ENCODE measurements around the gene BLVRB. TPM values are rescaled to one million over a fixed set of nuclear protein-coding genes. Genes with fewer than 3 reads are reported as not detected.
A peak's percentile ranks its signal among the peaks of the same experiment; 100 is the strongest.

BLVRB gene
- total RNA-seq, 2 experiments from 2014 or later, result 34.1 to 35.6 TPM

DNA sequence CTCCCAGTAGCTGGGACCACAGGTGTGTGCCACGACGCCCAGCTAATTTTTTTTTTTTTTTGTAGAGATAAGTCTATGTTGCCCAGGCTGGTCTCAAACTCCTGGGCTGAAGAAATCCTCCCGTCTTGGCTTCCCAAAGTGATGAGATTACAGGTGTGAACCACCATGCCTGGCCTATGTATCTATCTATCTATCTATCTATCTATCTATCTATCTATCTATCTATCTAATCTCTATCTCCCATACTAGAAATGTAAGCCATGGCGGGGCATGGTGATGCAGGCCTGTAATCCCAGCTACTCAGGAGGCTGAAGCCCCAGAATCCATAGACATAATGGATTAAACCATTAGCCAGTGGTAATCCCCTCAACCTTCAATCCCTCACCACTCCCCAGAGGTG, 14.9 kb downstream of the BLVRB start:
- CTCF ChIA-PET, result interaction anchor here (0.6 to 1.2 kb wide), 3 partner anchors 15 to 30 kb away, joined by 4 to 5 read pairs (median 4); no protein-coding TSS in a partner anchor
- Mint-ChIP-seq H3K4me3 (no peak overlapping the region), H3K4me1 (no peaks in the 10 kb centered on the region), H3K27ac (no peak overlapping the region), H3K27me3 (no peaks in the 10 kb centered on the region), H3K36me3 (ENCODE audit: low read depth) (no peaks in the 10 kb centered on the region), H3K9me3 (ENCODE audit: low read depth) (no peaks in the 10 kb centered on the region)
- intact Hi-C loops (cut with DNase I, micrococcal nuclease), result no loop called here
- DNase-seq (no peak), ATAC-seq (no peak)
- POLR2A ChIA-PET, result interaction anchor here (0.6 to 0.7 kb wide), 2 partner anchors 302 to 1015 kb away, joined by 3 to 4 read pairs; partner anchors contain the start of gene RPS16

- H3K9me3 Mint-ChIP-seq (ENCODE audit: low read depth), result no peaks in the 10 kb centered on the region
- H3K4me1 Mint-ChIP-seq, result peaks cover 6% of the 10 kb centered on the region
- no peak for ATAC-seq
- ChIA-PET CTCF (no interaction called here), POLR2A (no interaction called here)
- H3K36me3 Mint-ChIP-seq (ENCODE audit: low read depth), result no peaks in the 10 kb centered on the region
- no peak overlapping the region for H3K27ac Mint-ChIP-seq
- intact Hi-C loops (cut with DNase I, micrococcal nuclease), result loop anchor here in 1 of 2 experiments (10.0 kb wide), 1 partner anchor 455 kb away; the partner anchor contains the start of gene ZNF546
- no peak overlapping the region for H3K4me3 Mint-ChIP-seq
- H3K27me3 Mint-ChIP-seq, result no peaks in the 10 kb centered on the region
- DNase-seq, result no peak
Observed at GRCh38 chr19:40449506-40449905, 16.0 kb downstream of the BLVRB start.

DNA sequence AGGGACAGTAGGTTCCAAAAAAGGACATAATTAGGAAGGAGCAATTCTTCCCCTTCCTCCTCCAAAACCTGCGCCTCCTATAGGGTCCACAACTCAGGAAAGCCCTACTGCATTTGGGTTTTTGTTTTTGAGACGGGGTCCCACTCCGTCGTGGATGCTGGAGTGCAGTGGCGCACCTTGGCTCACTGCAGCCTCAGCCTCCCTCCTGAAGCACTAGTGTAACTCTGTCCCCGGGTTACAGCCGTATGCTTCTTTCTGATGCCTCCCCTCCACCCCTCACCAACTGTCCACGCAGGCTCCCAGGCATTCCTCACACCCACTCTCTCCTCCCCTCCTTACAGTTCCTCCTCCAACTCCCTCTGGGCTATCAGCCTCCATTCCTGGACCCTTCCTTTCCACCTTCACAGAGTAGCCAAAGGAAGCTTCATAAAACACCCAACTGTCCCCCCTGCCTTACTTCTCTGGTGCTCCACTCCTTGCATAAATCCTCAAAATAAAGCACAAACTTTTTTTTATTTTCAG, 19.2 kb downstream of the BLVRB start:
- no peak overlapping the region for H3K4me3 Mint-ChIP-seq
- CTCF ChIA-PET, result interaction anchor here (0.6 to 0.8 kb wide), 2 partner anchors 17 to 59 kb away, joined by 3 read pairs; no protein-coding TSS in a partner anchor
- DNase-seq (no peak), ATAC-seq (no peak)
- no peaks in the 10 kb centered on the region for H3K9me3 Mint-ChIP-seq (ENCODE audit: low read depth)
- H3K27ac Mint-ChIP-seq, result no peak overlapping the region
- intact Hi-C loops (cut with DNase I, micrococcal nuclease), result loop anchor here in 1 of 2 experiments (10.0 kb wide), 1 partner anchor 452 kb away; the partner anchor contains the start of gene ZNF546
- H3K27me3 Mint-ChIP-seq, result no peaks in the 10 kb centered on the region
- POLR2A ChIA-PET, result no interaction called here
- peaks cover 6% of the 10 kb centered on the region for H3K36me3 Mint-ChIP-seq (ENCODE audit: low read depth)
- H3K4me1 Mint-ChIP-seq, result peaks cover 16% of the 10 kb centered on the region

GRCh38 chr19:40445780-40446262, 19.7 kb downstream of the BLVRB start:
- Mint-ChIP-seq H3K4me3 (peak overlapping the region; percentile 39), H3K4me1 (peaks cover 16% of the 10 kb centered on the region), H3K27me3 (no peaks in the 10 kb centered on the region), H3K36me3 (ENCODE audit: low read depth) (peaks cover 10% of the 10 kb centered on the region), H3K27ac (no peak overlapping the region), H3K9me3 (ENCODE audit: low read depth) (no peaks in the 10 kb centered on the region)
- CTCF ChIA-PET, result no interaction called here
- no peak for ATAC-seq
- intact Hi-C loops (cut with DNase I, micrococcal nuclease), result loop anchor here in 1 of 2 experiments (2.0 to 10.0 kb wide), 2 partner anchors 451 to 1797 kb away; partner anchors contain the start of genes GSK3A and ZNF546
- no peak for DNase-seq
- POLR2A ChIA-PET, result no interaction called here

DNA sequence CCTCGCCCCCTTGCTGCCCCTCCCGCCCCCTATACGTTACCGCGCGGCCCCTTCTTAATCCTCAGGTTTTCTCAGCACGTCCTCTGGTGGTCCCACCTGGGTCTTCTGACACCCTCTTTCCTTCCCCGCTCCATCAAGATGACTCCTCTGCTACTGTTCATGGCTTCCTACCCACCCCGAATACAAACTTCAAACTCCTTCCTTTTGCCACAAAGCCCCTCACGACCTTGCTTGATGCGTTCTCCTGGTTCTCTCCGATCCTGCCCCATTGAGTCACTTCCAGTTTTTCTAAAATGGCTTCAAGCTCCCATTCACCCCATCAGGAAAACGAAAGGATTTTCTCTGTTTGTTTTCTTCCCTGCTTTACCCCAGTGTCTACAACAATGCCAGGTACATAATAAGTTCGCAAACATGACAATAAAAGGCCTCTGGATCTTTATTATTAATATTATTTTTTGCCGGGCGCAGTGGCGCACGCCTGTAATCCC, 20.7 kb downstream of the BLVRB start:
- intact Hi-C loops (cut with DNase I, micrococcal nuclease), result loop anchor here (1.0 to 10.0 kb wide), 17 partner anchors 20 to 1798 kb away; partner anchors contain the start of genes BLVRB (in 2 of the 2), C19orf47 (in 2 of the 2), PLD3 (in 2 of the 2) and AKT2 (in 1 of the 2)
- peak overlapping the region; percentile 74 for H3K27ac Mint-ChIP-seq
- H3K27me3 Mint-ChIP-seq, result no peaks in the 10 kb centered on the region
- no peaks in the 10 kb centered on the region for H3K9me3 Mint-ChIP-seq (ENCODE audit: low read depth)
- ATAC-seq (no peak), DNase-seq (no peak)
- ChIA-PET POLR2A (no interaction called here), CTCF (interaction anchor here (0.7 kb wide), 1 partner anchor 20 kb away, joined by 5 read pairs; the partner anchor contains the start of gene BLVRB)
- H3K36me3 Mint-ChIP-seq (ENCODE audit: low read depth), result peaks cover 10% of the 10 kb centered on the region
- peak overlapping the region; percentile 96 for H3K4me3 Mint-ChIP-seq
- peaks cover 16% of the 10 kb centered on the region for H3K4me1 Mint-ChIP-seq

DNA sequence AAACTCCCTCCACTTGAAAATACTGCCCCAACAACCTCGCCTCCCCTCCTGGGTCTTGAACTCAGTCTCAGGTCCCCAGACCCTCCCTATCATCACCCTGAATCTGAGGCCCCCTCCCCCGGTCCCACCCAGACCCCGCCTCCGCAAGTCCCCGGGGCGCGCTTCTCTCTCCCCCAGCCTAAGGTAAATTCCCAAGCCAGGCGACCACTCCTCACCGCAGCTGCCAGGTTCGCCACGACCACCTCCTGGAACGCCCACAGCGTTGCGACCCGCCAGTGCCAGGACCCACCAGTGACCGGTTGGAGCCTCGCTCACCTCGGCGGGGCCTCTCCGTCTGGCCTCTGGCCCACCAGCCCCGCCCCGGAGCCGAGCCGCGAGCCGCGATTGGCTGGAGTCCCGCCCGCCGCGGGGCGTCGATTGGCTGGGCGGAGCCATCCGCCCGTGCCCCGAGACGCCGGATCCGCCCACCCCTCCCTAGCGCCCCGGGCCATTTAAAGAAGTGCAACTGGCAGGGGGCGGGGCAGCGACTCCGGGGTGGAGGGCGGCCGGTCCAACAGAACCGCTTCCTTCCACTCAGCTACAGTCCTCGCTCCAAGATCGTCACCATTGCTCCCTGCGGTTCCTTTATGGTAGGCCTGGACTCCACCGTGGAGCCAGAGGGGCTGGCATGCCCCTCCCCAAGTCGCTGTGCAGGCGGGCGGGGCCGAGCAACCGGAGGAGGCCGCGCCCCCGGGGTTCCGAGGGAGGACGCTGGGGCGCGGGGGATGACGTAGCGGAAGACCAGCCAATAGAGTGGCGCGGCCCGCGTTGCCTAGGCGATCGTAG, 21.3 kb downstream of the BLVRB start, which contains the start of gene SERTAD3:
Gene SERTAD3 (minus strand): TSS at position 336 of the 825 bp plus-strand sequence. CDS start 2,255 bp downstream, outside the sequence.
- Mint-ChIP-seq H3K9me3 (ENCODE audit: low read depth) (no peaks in the 10 kb centered on the region), H3K4me1 (peaks cover 16% of the 10 kb centered on the region), H3K4me3 (peak within 1 kb of the TSS; percentile 96), H3K27ac (peak within 1 kb of the TSS; percentile 96), H3K36me3 (ENCODE audit: low read depth) (peaks cover 10% of the 10 kb centered on the region), H3K27me3 (no peaks in the 10 kb centered on the region)
- peak; percentile 70 for ATAC-seq
- POLR2A ChIA-PET, result interaction anchor here (2.2 kb wide), 1 partner anchor 10 kb away, joined by 8 read pairs; no protein-coding TSS in a partner anchor
- peak; percentile 98 for DNase-seq
- intact Hi-C loops (cut with DNase I, micrococcal nuclease), result loop anchor here (1.0 to 10.0 kb wide), 25 partner anchors 11 to 1799 kb away; partner anchors contain the start of genes AKT2 (in 2 of the 2), BLVRB (in 2 of the 2), C19orf47 (in 2 of the 2) and PLD3 (in 2 of the 2)
- CTCF ChIA-PET, result interaction anchor here (0.6 to 3.2 kb wide), 5 partner anchors 21 to 565 kb away, joined by 3 to 21 read pairs (median 5); partner anchors contain the start of gene BLVRB

DNA sequence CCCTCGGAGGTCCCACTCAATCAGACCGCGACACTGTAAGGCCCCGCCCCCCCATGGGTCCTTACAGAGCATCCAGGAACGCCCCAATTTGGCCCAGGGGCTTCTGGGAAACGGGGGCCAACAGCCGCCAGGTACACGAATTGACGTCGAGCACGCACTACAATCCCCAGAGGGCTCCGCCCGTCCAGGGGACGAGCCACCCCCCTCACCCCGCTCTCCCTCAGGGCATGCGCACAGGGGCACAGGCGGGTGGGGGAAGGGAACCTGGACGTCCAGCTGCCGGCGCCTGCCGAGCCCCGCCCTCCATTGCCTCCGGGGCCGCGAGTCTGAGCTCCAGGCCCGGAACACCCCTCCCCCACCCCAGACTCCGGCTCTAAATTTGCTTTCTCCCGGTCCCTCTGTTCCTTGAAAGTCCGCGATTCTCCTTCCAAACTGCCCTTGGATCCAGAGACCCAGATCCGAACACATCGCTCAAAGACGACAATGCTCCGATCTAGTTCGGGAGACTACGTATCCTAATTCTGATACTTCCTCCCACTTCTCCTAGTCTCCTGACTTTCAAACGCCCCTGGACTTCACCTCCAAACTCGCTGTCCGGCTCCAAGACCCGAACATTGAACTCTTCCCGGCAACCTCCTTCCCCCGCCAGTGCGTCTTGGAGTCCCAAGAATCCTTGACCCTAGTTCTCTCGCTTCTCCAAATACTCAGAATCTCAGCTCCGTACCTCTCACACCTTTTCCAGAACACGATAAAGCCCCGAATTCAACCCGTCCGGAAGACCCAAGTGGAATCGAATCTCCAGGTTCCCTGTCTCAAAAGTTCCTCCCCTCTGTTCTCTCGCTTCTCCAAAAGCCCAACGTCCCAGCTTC, 22.2 kb downstream of the BLVRB start:
- Mint-ChIP-seq H3K36me3 (ENCODE audit: low read depth) (peaks cover 10% of the 10 kb centered on the region), H3K27me3 (no peaks in the 10 kb centered on the region), H3K4me3 (peak overlapping the region; percentile 96), H3K27ac (peak overlapping the region; percentile 96), H3K4me1 (peaks cover 16% of the 10 kb centered on the region), H3K9me3 (ENCODE audit: low read depth) (no peaks in the 10 kb centered on the region)
- POLR2A ChIA-PET, result interaction anchor here (0.7 to 2.2 kb wide), 8 partner anchors 9 to 253 kb away, joined by 3 to 9 read pairs (median 4); partner anchors contain the start of genes BLVRB and SERTAD1
- intact Hi-C loops (cut with DNase I, micrococcal nuclease), result loop anchor here (1.0 to 10.0 kb wide), 14 partner anchors 10 to 1053 kb away; partner anchors contain the start of genes AKT2 (in 1 of the 2), BCKDHA (in 1 of the 2), COQ8B (in 1 of the 2) and DYRK1B (in 1 of the 2)
- CTCF ChIA-PET, result interaction anchor here (0.6 to 3.2 kb wide), 10 partner anchors 10 to 564 kb away, joined by 3 to 21 read pairs (median 4); partner anchors contain the start of genes BLVRB and SERTAD1
- DNase-seq, result peak; percentile 100
- peak; percentile 89 for ATAC-seq

- DNase-seq (peak; percentile 38), ATAC-seq (no peak)
- ChIA-PET CTCF (interaction anchor here (0.9 to 3.2 kb wide), 8 partner anchors 9 to 39 kb away, joined by 3 to 21 read pairs (median 6); partner anchors contain the start of genes BLVRB and SERTAD1), POLR2A (interaction anchor here (0.6 to 2.2 kb wide), 8 partner anchors 8 to 252 kb away, joined by 3 to 9 read pairs (median 4); partner anchors contain the start of genes BLVRB and SERTAD1)
- Mint-ChIP-seq H3K9me3 (ENCODE audit: low read depth) (no peaks in the 10 kb centered on the region), H3K4me1 (peaks cover 16% of the 10 kb centered on the region), H3K36me3 (ENCODE audit: low read depth) (peaks cover 10% of the 10 kb centered on the region), H3K27ac (peak overlapping the region; percentile 94), H3K4me3 (peak overlapping the region; percentile 96), H3K27me3 (no peaks in the 10 kb centered on the region)
- intact Hi-C loops (cut with DNase I, micrococcal nuclease), result loop anchor here (1.0 to 10.0 kb wide), 14 partner anchors 9 to 1052 kb away; partner anchors contain the start of genes AKT2 (in 1 of the 2), BCKDHA (in 1 of the 2), COQ8B (in 1 of the 2) and DYRK1B (in 1 of the 2)
Observed at GRCh38 chr19:40442328-40443130, 23.0 kb downstream of the BLVRB start.

- POLR2A ChIA-PET, result interaction anchor here (0.6 kb wide), 1 partner anchor 156 kb away, joined by 3 read pairs; no protein-coding TSS in a partner anchor
- Mint-ChIP-seq H3K4me1 (peaks cover 16% of the 10 kb centered on the region), H3K4me3 (peak overlapping the region; percentile 96), H3K27me3 (no peaks in the 10 kb centered on the region), H3K9me3 (ENCODE audit: low read depth) (no peaks in the 10 kb centered on the region), H3K36me3 (ENCODE audit: low read depth) (peaks cover 10% of the 10 kb centered on the region), H3K27ac (peak overlapping the region; percentile 94)
- intact Hi-C loops (cut with DNase I, micrococcal nuclease), result loop anchor here in 1 of 2 experiments (2.0 to 10.0 kb wide), 6 partner anchors 276 to 1051 kb away; partner anchors contain the start of genes BCKDHA, COQ8B, DYRK1B and EXOSC5
- CTCF ChIA-PET, result interaction anchor here (0.6 to 3.2 kb wide), 4 partner anchors 9 to 23 kb away, joined by 3 to 21 read pairs (median 6); partner anchors contain the start of genes BLVRB and SERTAD1
- ATAC-seq, result no peak
- DNase-seq, result no peak
Observed at GRCh38 chr19:40441719-40442253, 23.8 kb downstream of the BLVRB start.

Measured in activated CD4-positive, alpha-beta T cell treated with anti-CD3 and anti-CD28 coated beads for 36 hours (primary cell).